Measurements from ENCODE around the gene SCIN. TPM values are rescaled to one million over a fixed set of nuclear protein-coding genes. Genes with fewer than 3 reads are reported as not detected.
"Not testable (repeated sequence)": the region's sequence is repeated elsewhere in the genome, so short reads cannot be mapped to it uniquely, and the experiment has no call there.

SCIN gene
- polyA plus RNA-seq, 1 donor from 2014 or later = 0.53 TPM

DNA sequence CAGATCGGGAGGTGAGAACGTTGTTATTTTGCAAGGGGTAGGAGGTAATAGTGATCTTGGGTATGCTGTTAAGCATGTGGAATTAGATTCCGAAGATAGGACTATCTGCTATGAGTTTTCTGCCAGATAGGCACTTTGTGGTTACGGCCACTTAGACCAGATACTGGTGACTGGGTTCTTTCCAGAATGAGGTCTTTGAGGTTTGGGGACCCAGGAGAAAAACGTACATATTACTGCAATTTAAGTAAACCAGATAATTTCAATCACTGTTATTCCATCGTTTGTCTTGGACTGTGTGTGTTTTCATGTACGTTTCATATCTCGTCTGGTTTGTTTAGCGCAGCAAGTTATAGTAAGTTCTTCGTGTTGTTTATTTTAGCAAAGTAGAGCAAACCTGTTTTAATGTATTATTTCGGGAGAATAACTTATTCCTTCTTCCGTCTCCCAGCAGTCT lies 117.2 kb downstream of the SCIN start:
- no peaks in the 10 kb centered on the region for H3K36me3 ChIP-seq (ENCODE audit: insufficient read depth, low read length)
- peaks cover 3% of the 10 kb centered on the region for H3K79me2 ChIP-seq (replicated peaks; ENCODE audit: insufficient read depth, low read length)
- peak overlapping the region; percentile 95 for H3K4me3 ChIP-seq (ENCODE audit: low read length)
- no peaks in the 10 kb centered on the region for H3K27me3 ChIP-seq (ENCODE audit: insufficient read depth, low read depth, low read length)
- peak overlapping the region; percentile 59 for H3K4me2 ChIP-seq (ENCODE audit: low read length)
- H3K9me2 ChIP-seq (ENCODE audit: insufficient read depth, low read length) = no peaks in the 10 kb centered on the region
- no peak overlapping the region for H3K27ac ChIP-seq (ENCODE audit: low read length)
- H2AFZ ChIP-seq (ENCODE audit: low read depth, low read length) = peak overlapping the region; percentile 68
- H3F3A ChIP-seq (ENCODE audit: insufficient read depth, low read length, poor library complexity, severe bottlenecking) = no peaks in the 10 kb centered on the region
- no peaks in the 10 kb centered on the region for H3K9me3 ChIP-seq (ENCODE audit: low read length)
- TF ChIP-seq MXI1 (conservative IDR thresholded peaks at IDR 0.05; ENCODE audit: poor library complexity, severe bottlenecking) (no peak), EP300 (conservative IDR thresholded peaks at IDR 0.05; ENCODE audit: poor library complexity, severe bottlenecking) (no peak), RAD21 (conservative IDR thresholded peaks at IDR 0.05) (no peak)
- H4K20me1 ChIP-seq (ENCODE audit: insufficient read depth) = no peaks in the 10 kb centered on the region
- H3K9ac ChIP-seq (ENCODE audit: low read length) = peak overlapping the region; percentile 81

DNA sequence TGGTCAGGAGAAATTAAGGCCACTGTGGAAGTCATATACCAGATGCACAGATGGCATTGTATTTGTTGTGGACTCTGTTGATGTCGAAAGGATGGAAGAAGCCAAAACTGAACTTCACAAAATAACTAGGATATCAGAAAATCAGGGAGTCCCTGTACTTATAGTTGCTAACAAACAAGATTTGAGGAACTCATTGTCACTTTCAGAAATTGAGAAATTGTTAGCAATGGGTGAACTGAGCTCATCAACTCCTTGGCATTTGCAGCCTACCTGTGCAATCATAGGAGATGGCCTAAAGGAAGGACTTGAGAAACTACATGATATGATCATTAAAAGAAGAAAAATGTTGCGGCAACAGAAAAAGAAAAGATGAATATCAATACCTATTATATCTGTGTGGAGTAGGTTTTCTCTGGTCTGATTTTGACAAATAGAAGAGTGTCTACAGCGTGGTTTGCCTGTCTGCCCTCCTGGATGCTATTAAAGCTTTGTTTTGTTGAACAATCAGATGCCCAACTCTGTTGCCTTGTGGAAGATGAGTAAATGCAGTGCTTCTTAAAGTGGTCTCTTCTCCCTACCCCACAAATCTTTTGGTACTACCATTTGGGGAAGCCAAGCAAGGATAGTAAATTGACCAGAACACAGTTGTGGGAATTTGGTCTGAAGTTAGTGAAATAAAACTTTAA lies 118.1 kb downstream of the SCIN start:
- not testable (repeated sequence) for H3K9me2 ChIP-seq (ENCODE audit: insufficient read depth, low read length); H3F3A ChIP-seq (ENCODE audit: insufficient read depth, low read length, poor library complexity, severe bottlenecking); H3K4me3 ChIP-seq (ENCODE audit: low read length); H3K79me2 ChIP-seq (replicated peaks; ENCODE audit: insufficient read depth, low read length); H3K9me3 ChIP-seq (ENCODE audit: low read length); H3K4me2 ChIP-seq (ENCODE audit: low read length); H2AFZ ChIP-seq (ENCODE audit: low read depth, low read length); H3K9ac ChIP-seq (ENCODE audit: low read length); H3K27ac ChIP-seq (ENCODE audit: low read length); H4K20me1 ChIP-seq (ENCODE audit: insufficient read depth); H3K36me3 ChIP-seq (ENCODE audit: insufficient read depth, low read length); H3K27me3 ChIP-seq (ENCODE audit: insufficient read depth, low read depth, low read length)

GRCh38 chr7:12689451-12689850 lies 118.9 kb downstream of the SCIN start:
- no peaks in the 10 kb centered on the region for H3K27me3 ChIP-seq (ENCODE audit: insufficient read depth, low read depth, low read length)
- H4K20me1 ChIP-seq (ENCODE audit: insufficient read depth) = no peaks in the 10 kb centered on the region
- H3K9ac ChIP-seq (ENCODE audit: low read length) = no peak overlapping the region
- peaks cover 3% of the 10 kb centered on the region for H3K79me2 ChIP-seq (replicated peaks; ENCODE audit: insufficient read depth, low read length)
- H3K4me3 ChIP-seq (ENCODE audit: low read length) = no peak overlapping the region
- H3K4me2 ChIP-seq (ENCODE audit: low read length) = no peak overlapping the region
- no peak for TF ChIP-seq EP300 (conservative IDR thresholded peaks at IDR 0.05; ENCODE audit: poor library complexity, severe bottlenecking)
- TF ChIP-seq POLR2AphosphoS5 (IDR thresholded peaks at IDR 0.05) = no peak
- no peak for TF ChIP-seq SMC3 (conservative IDR thresholded peaks at IDR 0.05; ENCODE audit: poor library complexity)
- H3K9me3 ChIP-seq (ENCODE audit: low read length) = no peaks in the 10 kb centered on the region
- no peak overlapping the region for H3K27ac ChIP-seq (ENCODE audit: low read length)
- no peaks in the 10 kb centered on the region for H3K36me3 ChIP-seq (ENCODE audit: insufficient read depth, low read length)
- H3F3A ChIP-seq (ENCODE audit: insufficient read depth, low read length, poor library complexity, severe bottlenecking) = no peaks in the 10 kb centered on the region
- no peaks in the 10 kb centered on the region for H3K9me2 ChIP-seq (ENCODE audit: insufficient read depth, low read length)
- no peak overlapping the region for H2AFZ ChIP-seq (ENCODE audit: low read depth, low read length)

- Histone ChIP-seq H3K4me3 (ENCODE audit: low read length) (no peak overlapping the region), H4K20me1 (ENCODE audit: insufficient read depth) (no peaks in the 10 kb centered on the region)
These were observed 119.7 kb downstream of the SCIN start for GRCh38 chr7:12690041-12690878.

More at GRCh38 chr7:12690041-12690878, 119.7 kb downstream of the SCIN start:
- H2AFZ ChIP-seq (ENCODE audit: low read depth, low read length) = no peak overlapping the region
- no peaks in the 10 kb centered on the region for H3F3A ChIP-seq (ENCODE audit: insufficient read depth, low read length, poor library complexity, severe bottlenecking)
- H3K27ac ChIP-seq (ENCODE audit: low read length) = no peak overlapping the region
- H3K4me2 ChIP-seq (ENCODE audit: low read length) = no peak overlapping the region
- H3K9ac ChIP-seq (ENCODE audit: low read length) = no peak overlapping the region
- H3K9me2 ChIP-seq (ENCODE audit: insufficient read depth, low read length) = no peaks in the 10 kb centered on the region
- peaks cover 3% of the 10 kb centered on the region for H3K79me2 ChIP-seq (replicated peaks; ENCODE audit: insufficient read depth, low read length)
- H3K36me3 ChIP-seq (ENCODE audit: insufficient read depth, low read length) = no peaks in the 10 kb centered on the region
- no peaks in the 10 kb centered on the region for H3K9me3 ChIP-seq (ENCODE audit: low read length)
- no peaks in the 10 kb centered on the region for H3K27me3 ChIP-seq (ENCODE audit: insufficient read depth, low read depth, low read length)
- TF ChIP-seq EZH2 (IDR thresholded peaks at IDR 0.05; ENCODE audit: borderline replicate concordance, insufficient read depth, low read length, poor library complexity, severe bottlenecking) (no peak), SMC3 (conservative IDR thresholded peaks at IDR 0.05; ENCODE audit: poor library complexity) (no peak), POLR2AphosphoS5 (IDR thresholded peaks at IDR 0.05) (no peak), REST (IDR thresholded peaks at IDR 0.05; ENCODE audit: borderline replicate concordance) (no peak), EP300 (conservative IDR thresholded peaks at IDR 0.05; ENCODE audit: poor library complexity, severe bottlenecking) (no peak), TAF1 (IDR thresholded peaks at IDR 0.05; ENCODE audit: low read depth) (no peak), CTCF (IDR thresholded peaks at IDR 0.05; ENCODE audit: poor library complexity, severe bottlenecking) (no peak), MXI1 (conservative IDR thresholded peaks at IDR 0.05; ENCODE audit: poor library complexity, severe bottlenecking) (no peak), RAD21 (conservative IDR thresholded peaks at IDR 0.05) (no peak)

Data from neural cell (in vitro differentiated cells).